Measurements from ENCODE around the gene PLEKHG4B.

GRCh38 chr5:181566-181965 is 89.6 kb downstream of the PLEKHG4B start:
- no peak for TF ChIP-seq CTCF (IDR thresholded peaks at IDR 0.05; ENCODE audit: low read depth, low read length, missing input control)
- TF ChIP-seq TAF1 (conservative IDR thresholded peaks at IDR 0.05), result no peak
